ENCODE data around the gene ZNF268. TPM values are rescaled to one million over a fixed set of nuclear protein-coding genes. Genes with fewer than 3 reads are reported as not detected.

Gene ZNF268
- total and polyA plus RNA-seq, 2 donors (not counting 1 experiment from before 2014, with no cell fraction given), result 11.6 to 28.6 TPM

GRCh38 chr12:133221241-133221640, 39.9 kb downstream of the ZNF268 start:
- H3K4me3 ChIP-seq (replicated peaks in 1 of 4; ENCODE audit: control extremely low read depth in 1 of 4, insufficient read depth in 1 of 4, low read depth in 3 of 4, low read length in 4 of 4), result no peak overlapping the region
- no peaks in the 10 kb centered on the region for H4K20me1 ChIP-seq (ENCODE audit: control insufficient read depth, extremely low read depth, insufficient read depth, low read length)
- H3K4me2 ChIP-seq (ENCODE audit: extremely low read depth, insufficient read depth, low read length), result no peak overlapping the region
- no peaks in the 10 kb centered on the region for H3K9me3 ChIP-seq (ENCODE audit: control insufficient read depth, insufficient read depth, low read depth, low read length)
- no peak overlapping the region for H3K9ac ChIP-seq (ENCODE audit: insufficient read depth, low read length)
- TF ChIP-seq CTCF (conservative IDR thresholded peaks at IDR 0.05 in 1 of 2, IDR thresholded peaks at IDR 0.05 in 1 of 2; ENCODE audit: low read depth in 1 of 2, low read length in 2 of 2) (no peak), EZH2 (IDR thresholded peaks at IDR 0.05; ENCODE audit: low read length, missing control alignments) (no peak)
- DNase-seq (ENCODE audit: low read depth in 2 of 2), result no peak
- no peaks in the 10 kb centered on the region for H3K27me3 ChIP-seq (ENCODE audit: control insufficient read depth, insufficient read depth, low read length)
- H3K79me2 ChIP-seq (ENCODE audit: control insufficient read depth, insufficient read depth, low read length), result no peaks in the 10 kb centered on the region
- H2AFZ ChIP-seq (ENCODE audit: low read length), result no peak overlapping the region
- H3K36me3 ChIP-seq (ENCODE audit: control insufficient read depth, insufficient read depth, low read length), result no peaks in the 10 kb centered on the region
- no peak overlapping the region for H3K27ac ChIP-seq (ENCODE audit: insufficient read depth, low read length)
- H3K4me1 ChIP-seq (ENCODE audit: control insufficient read depth, extremely low read depth, insufficient read depth, low read length), result no peaks in the 10 kb centered on the region

GRCh38 chr12:133222211-133222610, 40.9 kb downstream of the ZNF268 start:
- TF ChIP-seq CTCF (conservative IDR thresholded peaks at IDR 0.05 in 1 of 2, IDR thresholded peaks at IDR 0.05 in 1 of 2; ENCODE audit: low read depth in 1 of 2, low read length in 2 of 2) (no peak), EZH2 (IDR thresholded peaks at IDR 0.05; ENCODE audit: low read length, missing control alignments) (no peak)
- H2AFZ ChIP-seq (ENCODE audit: low read length), result no peak overlapping the region
- no peak overlapping the region for H3K4me2 ChIP-seq (ENCODE audit: extremely low read depth, insufficient read depth, low read length)
- no peaks in the 10 kb centered on the region for H3K36me3 ChIP-seq (ENCODE audit: control insufficient read depth, insufficient read depth, low read length)
- no peak overlapping the region for H3K27ac ChIP-seq (ENCODE audit: insufficient read depth, low read length)
- H3K4me3 ChIP-seq (replicated peaks in 1 of 4; ENCODE audit: control extremely low read depth in 1 of 4, insufficient read depth in 1 of 4, low read depth in 3 of 4, low read length in 4 of 4), result no peak overlapping the region
- DNase-seq (ENCODE audit: low read depth in 2 of 2), result no peak
- H3K9ac ChIP-seq (ENCODE audit: insufficient read depth, low read length), result no peak overlapping the region
- no peaks in the 10 kb centered on the region for H3K27me3 ChIP-seq (ENCODE audit: control insufficient read depth, insufficient read depth, low read length)
- no peaks in the 10 kb centered on the region for H4K20me1 ChIP-seq (ENCODE audit: control insufficient read depth, extremely low read depth, insufficient read depth, low read length)
- H3K9me3 ChIP-seq (ENCODE audit: control insufficient read depth, insufficient read depth, low read depth, low read length), result no peaks in the 10 kb centered on the region
- no peaks in the 10 kb centered on the region for H3K4me1 ChIP-seq (ENCODE audit: control insufficient read depth, extremely low read depth, insufficient read depth, low read length)
- H3K79me2 ChIP-seq (ENCODE audit: control insufficient read depth, insufficient read depth, low read length), result no peaks in the 10 kb centered on the region

GRCh38 chr12:133225527-133225926, 44.2 kb downstream of the ZNF268 start:
- Histone ChIP-seq H3K27me3 (ENCODE audit: control insufficient read depth, insufficient read depth, low read length) (no peaks in the 10 kb centered on the region), H3K36me3 (ENCODE audit: control insufficient read depth, insufficient read depth, low read length) (no peaks in the 10 kb centered on the region), H3K79me2 (ENCODE audit: control insufficient read depth, insufficient read depth, low read length) (no peaks in the 10 kb centered on the region), H4K20me1 (ENCODE audit: control insufficient read depth, extremely low read depth, insufficient read depth, low read length) (no peaks in the 10 kb centered on the region), H3K9me3 (ENCODE audit: control insufficient read depth, insufficient read depth, low read depth, low read length) (no peaks in the 10 kb centered on the region), H3K4me3 (replicated peaks in 1 of 4; ENCODE audit: control extremely low read depth in 1 of 4, insufficient read depth in 1 of 4, low read depth in 3 of 4, low read length in 4 of 4) (no peak overlapping the region), H3K4me1 (ENCODE audit: control insufficient read depth, extremely low read depth, insufficient read depth, low read length) (no peaks in the 10 kb centered on the region), H3K9ac (ENCODE audit: insufficient read depth, low read length) (no peak overlapping the region), H3K27ac (ENCODE audit: insufficient read depth, low read length) (no peak overlapping the region), H2AFZ (ENCODE audit: low read length) (no peak overlapping the region), H3K4me2 (ENCODE audit: extremely low read depth, insufficient read depth, low read length) (no peak overlapping the region)
- DNase-seq (ENCODE audit: low read depth in 2 of 2), result no peak
- TF ChIP-seq CTCF (conservative IDR thresholded peaks at IDR 0.05 in 1 of 2, IDR thresholded peaks at IDR 0.05 in 1 of 2; ENCODE audit: low read depth in 1 of 2, low read length in 2 of 2), result no peak
- TF ChIP-seq EZH2 (IDR thresholded peaks at IDR 0.05; ENCODE audit: low read length, missing control alignments), result no peak
